GM19239 (cell line): Measurements from ENCODE around the gene DIS3L.

Experiments
- DNase-seq: peaks from one replicate; pipeline ENCODE4 v3.0.0; 2011; ENCODE audit warnings: low spot score; ENCODE audit not compliant: insufficient read length
- FAIRE-seq: peaks from 2 replicates; lab custom pipeline; 2011; peaks lifted over from hg19 to GRCh38; lab: Jason Lieb, UNC

The DIS3L gene

GRCh38 chr15:66275352-66275751, 18.0 kb upstream of the DIS3L start:
- FAIRE-seq, result no peak

GRCh38 chr15:66276546-66276945, 16.8 kb upstream of the DIS3L start:
- DNase-seq (no peak), FAIRE-seq (no peak)

More at GRCh38 chr15:66275352-66275751, 18.0 kb upstream of the DIS3L start:
- DNase-seq, result no peak

- FAIRE-seq (no peak), DNase-seq (no peak)
Measured at GRCh38 chr15:66278056-66278455, 15.3 kb upstream of the DIS3L start.

GRCh38 chr15:66278671-66279070, 14.7 kb upstream of the DIS3L start:
- no peak for FAIRE-seq
- no peak for DNase-seq

- FAIRE-seq (no peak), DNase-seq (no peak)
Measured at GRCh38 chr15:66284271-66284670, 9.1 kb upstream of the DIS3L start.

GRCh38 chr15:66285533-66286280, 7.7 kb upstream of the DIS3L start:
- no peak for FAIRE-seq
- no peak for DNase-seq

- FAIRE-seq, result peak; percentile 81
- no peak for DNase-seq
Measured at GRCh38 chr15:66287461-66288057, 5.8 kb upstream of the DIS3L start.

- DNase-seq, result no peak
Measured at GRCh38 chr15:66288093-66288492, 5.3 kb upstream of the DIS3L start.

GRCh38 chr15:66288551-66289185, 4.7 kb upstream of the DIS3L start:
- FAIRE-seq (no peak), DNase-seq (no peak)

More at GRCh38 chr15:66288093-66288492, 5.3 kb upstream of the DIS3L start:
- FAIRE-seq, result no peak

GRCh38 chr15:66290007-66290406, 3.4 kb upstream of the DIS3L start:
- FAIRE-seq (no peak), DNase-seq (no peak)

- FAIRE-seq (no peak), DNase-seq (no peak)
Measured at GRCh38 chr15:66290518-66290917, 2.9 kb upstream of the DIS3L start.

- DNase-seq (no peak), FAIRE-seq (no peak)
Measured at GRCh38 chr15:66291816-66292570, 1.4 kb upstream of the DIS3L start.

- DNase-seq, result no peak
- FAIRE-seq, result no peak
Measured at GRCh38 chr15:66292571-66293418, 573 bp upstream of the DIS3L start.

- DNase-seq (peak; percentile 29), FAIRE-seq (peak; percentile 85)
Measured at GRCh38 chr15:66294157-66294931, 976 bp downstream of the DIS3L start.

GRCh38 chr15:66294932-66295235, 1.5 kb downstream of the DIS3L start:
- no peak for DNase-seq
- FAIRE-seq, result no peak

GRCh38 chr15:66296186-66296585, 2.8 kb downstream of the DIS3L start:
- FAIRE-seq, result no peak
- DNase-seq, result no peak

- DNase-seq (no peak), FAIRE-seq (no peak)
Measured at GRCh38 chr15:66298803-66299251, 5.5 kb downstream of the DIS3L start.

- FAIRE-seq (no peak), DNase-seq (no peak)
Measured at GRCh38 chr15:66302489-66303278, 9.3 kb downstream of the DIS3L start.
